GM20431 (cell line): ENCODE results near the gene HAS3.
"Not testable (repeated sequence)": the region's sequence is repeated elsewhere in the genome, so short reads cannot be mapped to it uniquely, and the experiment has no call there.

ENCODE experiments used
- in situ Hi-C: fragments of 300-500 bp; cut with MseI, MboI; formaldehyde crosslinking; loops from one replicate; pipeline ENCODE4 v1.15.0; 2020; ENCODE audit warnings: low sequenced_read_pairs; ENCODE audit not compliant: unreplicated experiment

Gene HAS3

GRCh38 chr16:69114346-69114975, 9.0 kb downstream of the HAS3 start:
- in situ Hi-C loops: loop anchor here (25.0 kb wide), 3 partner anchors 227 to 577 kb away; partner anchors contain the start of gene ZFP90

GRCh38 chr16:69114976-69115355, 9.5 kb downstream of the HAS3 start:
- in situ Hi-C loops: loop anchor here (25.0 kb wide), 3 partner anchors 228 to 578 kb away; partner anchors contain the start of gene ZFP90

GRCh38 chr16:69115361-69115760, 9.9 kb downstream of the HAS3 start:
- in situ Hi-C loops: loop anchor here (25.0 kb wide), 3 partner anchors 228 to 578 kb away; partner anchors contain the start of gene ZFP90

- in situ Hi-C loops: loop anchor here (25.0 kb wide), 3 partner anchors 229 to 579 kb away; partner anchors contain the start of gene ZFP90
These were observed 10.4 kb downstream of the HAS3 start for GRCh38 chr16:69115837-69116236.

- in situ Hi-C loops: loop anchor here (25.0 kb wide), 3 partner anchors 229 to 579 kb away; partner anchors contain the start of gene ZFP90
These were observed 10.9 kb downstream of the HAS3 start for GRCh38 chr16:69116256-69116875.

GRCh38 chr16:69116906-69117305, 11.5 kb downstream of the HAS3 start:
- in situ Hi-C loops: loop anchor here (25.0 kb wide), 3 partner anchors 230 to 580 kb away; partner anchors contain the start of gene ZFP90

GRCh38 chr16:69118468-69118867, 13.0 kb downstream of the HAS3 start:
- in situ Hi-C loops: loop anchor here (25.0 kb wide), 3 partner anchors 231 to 581 kb away; partner anchors contain the start of gene ZFP90

GRCh38 chr16:69118994-69119393, 13.5 kb downstream of the HAS3 start:
- in situ Hi-C loops: loop anchor here (25.0 kb wide), 3 partner anchors 232 to 582 kb away; partner anchors contain the start of gene ZFP90

GRCh38 chr16:69119536-69119935, 14.1 kb downstream of the HAS3 start:
- in situ Hi-C loops: loop anchor here (25.0 kb wide), 3 partner anchors 232 to 582 kb away; partner anchors contain the start of gene ZFP90

GRCh38 chr16:69120096-69120664, 14.7 kb downstream of the HAS3 start:
- in situ Hi-C loops: loop anchor here (25.0 kb wide), 3 partner anchors 233 to 583 kb away; partner anchors contain the start of gene ZFP90

- in situ Hi-C loops: loop anchor here (25.0 kb wide), 3 partner anchors 237 to 587 kb away; partner anchors contain the start of gene ZFP90
These were observed 18.5 kb downstream of the HAS3 start for GRCh38 chr16:69123910-69124309.

- in situ Hi-C loops: loop anchor here (25.0 kb wide), 3 partner anchors 237 to 587 kb away; partner anchors contain the start of gene ZFP90
These were observed 19.0 kb downstream of the HAS3 start for GRCh38 chr16:69124406-69124805.

GRCh38 chr16:69124961-69125360, 19.5 kb downstream of the HAS3 start:
- in situ Hi-C loops: loop anchor here (25.0 kb wide), 3 partner anchors 238 to 588 kb away; partner anchors contain the start of gene ZFP90

- in situ Hi-C loops: no loop called here
These were observed 20.8 kb downstream of the HAS3 start for GRCh38 chr16:69126221-69126620.

- in situ Hi-C loops: not testable (repeated sequence)
These were observed 21.3 kb downstream of the HAS3 start for GRCh38 chr16:69126801-69127200.

GRCh38 chr16:69127966-69128510, 22.6 kb downstream of the HAS3 start:
- in situ Hi-C loops: no loop called here

GRCh38 chr16:69130461-69130860, 25.0 kb downstream of the HAS3 start:
- in situ Hi-C loops: no loop called here

GRCh38 chr16:69131167-69131838, 25.9 kb downstream of the HAS3 start:
- in situ Hi-C loops: no loop called here

- in situ Hi-C loops: no loop called here
These were observed 26.5 kb downstream of the HAS3 start for GRCh38 chr16:69131839-69132423.
